ENCODE measurements around the gene ZNF438. TPM values are rescaled to one million over a fixed set of nuclear protein-coding genes. Genes with fewer than 3 reads are reported as not detected.

ZNF438 gene
- total RNA-seq, 4 donors from 2014 or later, result 10.3 to 14.6 (median 13.6) TPM

- 78 to 95% methylated on average over 3 to 4 of the region's 4 CpGs for whole genome bisulfite sequencing, 2 donors (ENCODE audit: low coverage in 1 of 2)
- Histone ChIP-seq H3K27me3 (no peaks in the 10 kb centered on the region), H3K4me3 (no peak overlapping the region), H3K4me1 (peaks cover 0 to 15% (median 0%) of the 10 kb centered on the region in 3 donors), H3K36me3 (peaks cover 0 to 9% of the 10 kb centered on the region in 2 donors), H3K9me3 (no peaks in the 10 kb centered on the region), H3K27ac (no peak overlapping the region)
- TF ChIP-seq CTCF (IDR thresholded peaks at IDR 0.05) (no peak), POLR2A (IDR thresholded peaks at IDR 0.05) (no peak), EP300 (IDR thresholded peaks at IDR 0.05) (no peak), POLR2AphosphoS5 (IDR thresholded peaks at IDR 0.05) (no peak)
- no peak for ATAC-seq
These were observed 87.7 kb downstream of the ZNF438 start for GRCh38 chr10:30944005-30944404.

DNA sequence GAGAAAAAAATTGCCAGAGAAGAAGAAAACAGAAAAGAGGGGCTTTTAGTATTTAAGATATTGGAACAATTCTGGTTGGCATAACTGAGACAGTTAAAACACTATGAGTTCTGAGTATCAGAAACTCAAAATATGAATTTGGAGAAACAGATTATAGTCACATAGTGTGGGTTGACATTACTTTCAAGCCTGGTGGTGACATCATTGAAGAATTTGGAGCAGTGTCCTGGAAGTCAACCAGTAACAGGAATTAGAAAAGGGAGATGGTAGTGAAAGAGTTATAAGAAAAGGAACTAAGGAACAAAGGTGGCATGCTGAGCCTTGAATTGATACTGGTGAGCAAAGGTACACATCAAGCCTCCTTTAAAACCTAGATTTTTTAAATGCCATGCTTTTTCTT is 88.2 kb downstream of the ZNF438 start:
- H3K4me1 ChIP-seq, result peaks cover 0 to 15% (median 0%) of the 10 kb centered on the region in 3 donors
- no peak for ATAC-seq
- H3K36me3 ChIP-seq, result peaks cover 0 to 9% of the 10 kb centered on the region in 2 donors
- H3K27me3 ChIP-seq, result no peaks in the 10 kb centered on the region
- no peak overlapping the region for H3K4me3 ChIP-seq
- no peak overlapping the region for H3K27ac ChIP-seq
- TF ChIP-seq POLR2AphosphoS5 (IDR thresholded peaks at IDR 0.05) (no peak), POLR2A (IDR thresholded peaks at IDR 0.05) (no peak), CTCF (IDR thresholded peaks at IDR 0.05) (no peak), EP300 (IDR thresholded peaks at IDR 0.05) (no peak)
- H3K9me3 ChIP-seq, result no peaks in the 10 kb centered on the region

DNA sequence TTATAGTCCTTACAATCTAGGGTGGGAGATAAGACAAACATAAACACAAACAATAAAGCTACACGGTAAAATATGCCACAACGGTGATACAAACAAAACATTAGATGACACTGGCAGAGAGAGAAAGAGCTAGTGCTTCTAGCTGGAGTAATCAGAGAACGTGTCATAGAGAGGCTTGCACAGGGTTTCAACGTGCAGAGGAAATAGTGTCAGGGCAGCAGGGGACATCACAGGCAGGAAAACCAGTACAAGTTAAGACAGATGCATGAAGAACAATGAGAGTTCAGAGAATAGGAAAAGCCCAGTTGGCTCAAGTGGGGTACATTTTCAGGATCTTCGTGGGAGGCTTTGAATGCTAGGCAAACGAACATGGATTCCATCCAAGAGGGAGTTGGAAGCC is 91.4 kb downstream of the ZNF438 start:
- Histone ChIP-seq H3K36me3 (peaks cover 0 to 5% of the 10 kb centered on the region in 2 donors), H3K27me3 (no peaks in the 10 kb centered on the region), H3K4me3 (no peak overlapping the region), H3K4me1 (peaks cover 0 to 15% (median 0%) of the 10 kb centered on the region in 3 donors), H3K9me3 (no peaks in the 10 kb centered on the region), H3K27ac (no peak overlapping the region)
- TF ChIP-seq CTCF (IDR thresholded peaks at IDR 0.05) (no peak), POLR2A (IDR thresholded peaks at IDR 0.05) (no peak), POLR2AphosphoS5 (IDR thresholded peaks at IDR 0.05) (no peak), EP300 (IDR thresholded peaks at IDR 0.05) (no peak)
- no peak for ATAC-seq
- WGBS, 2 donors (ENCODE audit: low coverage in 1 of 2), result 39 to 64% methylated on average over 5 to 6 of the region's 6 CpGs

DNA sequence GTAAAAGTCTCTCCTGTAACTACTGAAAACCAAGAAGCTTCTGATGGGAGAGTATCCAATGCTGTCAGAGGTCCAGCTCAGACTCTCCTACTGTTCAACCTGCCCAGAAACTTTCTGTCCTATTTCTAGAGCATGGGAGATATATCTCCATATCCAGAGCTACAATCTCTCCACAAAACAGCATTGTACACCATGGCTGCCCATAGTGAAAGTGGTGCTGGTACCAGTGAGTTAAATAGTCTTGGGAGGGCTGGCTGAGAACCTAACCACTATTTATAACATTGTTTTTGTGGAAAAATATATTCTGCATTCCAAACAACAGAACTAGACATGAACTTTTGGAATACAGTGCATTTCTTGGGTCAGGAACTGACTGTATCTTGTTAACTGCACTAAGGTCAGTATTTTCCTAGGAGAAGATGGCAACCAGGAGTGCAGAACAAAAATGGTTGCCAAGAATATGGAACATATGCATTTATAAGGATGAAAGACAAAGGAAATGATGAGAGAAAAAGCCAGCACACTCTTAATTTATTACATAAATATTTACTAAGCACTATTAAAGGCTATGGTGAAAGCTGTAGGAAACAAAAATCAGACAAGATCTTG is 91.9 kb downstream of the ZNF438 start:
- Histone ChIP-seq H3K36me3 (peaks cover 0 to 8% of the 10 kb centered on the region in 2 donors), H3K27ac (no peak overlapping the region), H3K27me3 (no peaks in the 10 kb centered on the region), H3K4me3 (no peak overlapping the region), H3K9me3 (no peaks in the 10 kb centered on the region), H3K4me1 (peaks cover 0 to 15% (median 0%) of the 10 kb centered on the region in 3 donors)
- no peak for ATAC-seq
- no peak for TF ChIP-seq POLR2AphosphoS5 (IDR thresholded peaks at IDR 0.05)
- no peak for TF ChIP-seq CTCF (IDR thresholded peaks at IDR 0.05)
- no peak for TF ChIP-seq POLR2A (IDR thresholded peaks at IDR 0.05)
- no peak for TF ChIP-seq EP300 (IDR thresholded peaks at IDR 0.05)

DNA sequence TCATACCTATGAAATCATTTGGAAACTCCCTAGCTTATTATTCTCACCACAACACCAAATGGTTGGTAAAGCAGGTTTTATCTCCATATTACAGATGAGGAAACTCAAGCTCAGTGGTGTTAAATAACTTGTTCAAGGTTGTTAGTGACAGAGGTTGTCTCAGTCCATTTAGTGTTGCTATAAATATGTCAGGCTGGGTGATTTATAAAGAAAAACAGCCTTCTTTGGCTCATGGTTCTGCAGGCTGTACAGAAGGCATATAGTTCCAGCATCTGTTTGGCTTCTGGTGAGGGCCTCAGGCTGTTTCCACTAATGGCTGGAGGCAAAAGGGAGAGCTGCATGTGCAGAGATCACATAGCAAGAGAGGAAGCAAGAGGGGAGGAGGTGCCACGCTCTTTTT is 96.6 kb downstream of the ZNF438 start:
- no peak overlapping the region for H3K4me3 ChIP-seq
- no peak for TF ChIP-seq POLR2A (IDR thresholded peaks at IDR 0.05)
- TF ChIP-seq CTCF (IDR thresholded peaks at IDR 0.05), result no peak
- TF ChIP-seq EP300 (IDR thresholded peaks at IDR 0.05), result no peak
- TF ChIP-seq POLR2AphosphoS5 (IDR thresholded peaks at IDR 0.05), result no peak
- H3K9me3 ChIP-seq, result no peaks in the 10 kb centered on the region
- H3K4me1 ChIP-seq, result peaks cover 0 to 8% (median 0%) of the 10 kb centered on the region in 3 donors
- H3K27ac ChIP-seq, result no peak overlapping the region
- no peaks in the 10 kb centered on the region for H3K27me3 ChIP-seq
- ATAC-seq, result no peak
- WGBS, 2 donors (ENCODE audit: low coverage in 1 of 2), result 100% methylated on average over 1 of the region's 1 CpG; no CpG with 5 or more reads in 1 of the 2 donors
- peaks cover 0 to 24% of the 10 kb centered on the region in 2 donors for H3K36me3 ChIP-seq
